Measurements from ENCODE around the gene CD163L1. TPM values are rescaled to one million over a fixed set of nuclear protein-coding genes. Genes with fewer than 3 reads are reported as not detected.

Gene CD163L1
- total and polyA plus RNA-seq, 8 donors: 5.0 to 8.4 (median 6.3) TPM

- intact Hi-C loops (cut with DNase I): no loop called here
These were observed 116.0 kb downstream of the CD163L1 start for GRCh38 chr12:7327918-7328317.

GRCh38 chr12:7324176-7324575 lies 119.8 kb downstream of the CD163L1 start:
- Histone ChIP-seq H3K36me3 (no peaks in the 10 kb centered on the region), H3K4me3 (no peak overlapping the region), H3K9me3 (no peaks in the 10 kb centered on the region), H3K4me1 (no peaks in the 10 kb centered on the region), H3K27ac (no peak overlapping the region), H3K27me3 (no peaks in the 10 kb centered on the region)
- intact Hi-C loops (cut with DNase I): no loop called here
- ATAC-seq (no peak), DNase-seq (no peak)
- TF ChIP-seq CTCF (IDR thresholded peaks at IDR 0.05): no peak

More at GRCh38 chr12:7327918-7328317, 116.0 kb downstream of the CD163L1 start:
- no peak overlapping the region for H3K4me3 ChIP-seq
- no peaks in the 10 kb centered on the region for H3K4me1 ChIP-seq
- ATAC-seq (no peak), DNase-seq (no peak)
- H3K9me3 ChIP-seq: peaks cover 0 to 10% of the 10 kb centered on the region in 2 donors
- no peaks in the 10 kb centered on the region for H3K27me3 ChIP-seq
- no peaks in the 10 kb centered on the region for H3K36me3 ChIP-seq
- no peak for TF ChIP-seq CTCF (IDR thresholded peaks at IDR 0.05)
- no peak overlapping the region for H3K27ac ChIP-seq

- no peak for TF ChIP-seq CTCF (IDR thresholded peaks at IDR 0.05)
- H3K4me1 ChIP-seq: no peaks in the 10 kb centered on the region
- no peak overlapping the region for H3K4me3 ChIP-seq
- intact Hi-C loops (cut with DNase I): no loop called here
- H3K27ac ChIP-seq: no peak overlapping the region
- H3K27me3 ChIP-seq: no peaks in the 10 kb centered on the region
- DNase-seq (no peak), ATAC-seq (no peak)
- H3K9me3 ChIP-seq: no peaks in the 10 kb centered on the region
- H3K36me3 ChIP-seq: no peaks in the 10 kb centered on the region
These were observed 121.4 kb downstream of the CD163L1 start for GRCh38 chr12:7322599-7322998.

GRCh38 chr12:7321624-7322023 lies 122.3 kb downstream of the CD163L1 start:
- H3K36me3 ChIP-seq: no peaks in the 10 kb centered on the region
- H3K4me1 ChIP-seq: no peaks in the 10 kb centered on the region
- ATAC-seq (no peak), DNase-seq (no peak)
- H3K27ac ChIP-seq: no peak overlapping the region
- H3K4me3 ChIP-seq: no peak overlapping the region
- no peaks in the 10 kb centered on the region for H3K27me3 ChIP-seq
- intact Hi-C loops (cut with DNase I): no loop called here
- no peaks in the 10 kb centered on the region for H3K9me3 ChIP-seq
- TF ChIP-seq CTCF (IDR thresholded peaks at IDR 0.05): no peak

- Histone ChIP-seq H3K36me3 (no peaks in the 10 kb centered on the region), H3K4me3 (no peak overlapping the region), H3K27ac (no peak overlapping the region), H3K27me3 (no peaks in the 10 kb centered on the region), H3K9me3 (no peaks in the 10 kb centered on the region), H3K4me1 (no peaks in the 10 kb centered on the region)
- ATAC-seq: no peak
- no peak for DNase-seq
- TF ChIP-seq CTCF (IDR thresholded peaks at IDR 0.05): no peak
- intact Hi-C loops (cut with DNase I): no loop called here
These were observed 124.0 kb downstream of the CD163L1 start for GRCh38 chr12:7319930-7320329.

All from left lung (tissue), 10 donors.